GM23338 (cell line): ENCODE measurements around the gene TCF12. TPM values are rescaled to one million over a fixed set of nuclear protein-coding genes. Genes with fewer than 3 reads are reported as not detected.

ENCODE experiments used
- ATAC-seq: fragments of 200-7000 bp; cut with Tn5 transposase; 3 replicates; pipeline ENCODE4 v1.9.1; 2020
- DNase-seq: peaks from one replicate; pipeline ENCODE4 v3.0.0-alpha.2; 2015; ENCODE audit warnings: low spot score
- H2AFZ ChIP-seq: fragments of 200-600 bp; sonication (generic); 2 replicates; pipeline ENCODE4 v1.8.0; 2016; ENCODE audit warnings: antibody characterized with exemption, mild to moderate bottlenecking, moderate library complexity
- H3F3A ChIP-seq: fragments of 200-600 bp; sonication (generic); replicated peaks from 2 replicates; pipeline ENCODE4 v1.8.0; 2017; ENCODE audit warnings: antibody characterized with exemption, mixed run types, low read depth
- H3K27ac ChIP-seq: fragments of 200-600 bp; sonication (generic); 2 replicates; pipeline ENCODE4 v1.6.1; 2016; ENCODE audit warnings: low read depth
- H3K27me3 ChIP-seq: fragments of 200-600 bp; sonication (generic); 2 replicates; pipeline ENCODE4 v1.8.0; 2016; ENCODE audit warnings: mild to moderate bottlenecking, mixed run types, moderate library complexity; ENCODE audit not compliant: insufficient read depth
- H3K36me3 ChIP-seq: fragments of 200-600 bp; sonication (generic); 2 replicates; pipeline ENCODE4 v1.8.0; 2016; ENCODE audit warnings: mild to moderate bottlenecking; ENCODE audit not compliant: insufficient read depth
- H3K4me1 ChIP-seq: fragments of 200-600 bp; sonication (generic); 2 replicates; pipeline ENCODE4 v1.8.0; 2016; ENCODE audit warnings: mild to moderate bottlenecking, moderate library complexity; ENCODE audit not compliant: insufficient read depth
- H3K4me2 ChIP-seq: fragments of 200-600 bp; sonication (generic); 2 replicates; pipeline ENCODE4 v1.7.1; 2017; ENCODE audit warnings: mixed run types
- H3K4me3 ChIP-seq: fragments of 200-600 bp; sonication (generic); 2 replicates; pipeline ENCODE4 v1.6.1; 2016; ENCODE audit warnings: mixed run types
- H3K79me2 ChIP-seq: fragments of 200-600 bp; sonication (generic); replicated peaks from 2 replicates; pipeline ENCODE4 v1.8.0; 2017; ENCODE audit warnings: mild to moderate bottlenecking; ENCODE audit not compliant: insufficient read depth
- H3K9me2 ChIP-seq: fragments of 200-600 bp; sonication (generic); 2 replicates; pipeline ENCODE4 v1.8.0; 2017; ENCODE audit not compliant: insufficient read depth
- H4K20me1 ChIP-seq: fragments of 200-600 bp; sonication (generic); replicated peaks from 2 replicates; pipeline ENCODE4 v1.8.0; 2017; ENCODE audit warnings: mild to moderate bottlenecking; ENCODE audit not compliant: insufficient read depth
- H3K27ac Mint-ChIP-seq: 2 replicates; pipeline ENCODE4 v1.8.0; 2020; ENCODE audit warnings: inconsistent platforms, mild to moderate bottlenecking, moderate library complexity, mixed read lengths
- H3K27me3 Mint-ChIP-seq: 3 replicates; pipeline ENCODE4 v1.8.0; 2022; ENCODE audit warnings: low read depth, mild to moderate bottlenecking, moderate library complexity, mixed read lengths, inconsistent platforms; ENCODE audit not compliant: insufficient read depth, poor library complexity
- H3K36me3 Mint-ChIP-seq: 3 replicates; pipeline ENCODE4 v1.8.0; 2021; ENCODE audit warnings: low read depth, mild to moderate bottlenecking, inconsistent platforms, moderate library complexity, mixed read lengths
- H3K4me1 Mint-ChIP-seq: 3 replicates; pipeline ENCODE4 v1.8.0; 2020; ENCODE audit warnings: mild to moderate bottlenecking, inconsistent platforms, mixed read lengths
- H3K4me3 Mint-ChIP-seq: 3 replicates; pipeline ENCODE4 v1.8.0; 2021; ENCODE audit warnings: moderate library complexity, mild to moderate bottlenecking, inconsistent platforms, mixed read lengths
- H3K9me3 Mint-ChIP-seq: 3 replicates; pipeline ENCODE4 v1.8.0; 2020; ENCODE audit warnings: moderate library complexity, mild to moderate bottlenecking, inconsistent platforms, mixed read lengths
- JUNB ChIP-seq: IDR thresholded peaks from one replicate; pipeline ENCODE4 v1.6.1; 2016; ENCODE audit warnings: antibody characterized with exemption; ENCODE audit not compliant: unreplicated experiment
- NANOG ChIP-seq: IDR thresholded peaks from 2 replicates; pipeline ENCODE4 v1.6.1; 2016; ENCODE audit warnings: antibody characterized with exemption, borderline replicate concordance
- STAT1 ChIP-seq: IDR thresholded peaks from one replicate; pipeline ENCODE4 v1.6.1; 2016; ENCODE audit warnings: antibody characterized with exemption; ENCODE audit not compliant: unreplicated experiment
- ZNF462 ChIP-seq: fragments of 250-450 bp; sonication (Bioruptor Pico); IDR thresholded peaks from 2 replicates; pipeline ENCODE4 v1.5.0; 2020; ENCODE audit warnings: mild to moderate bottlenecking, moderate library complexity
- polyA plus RNA-seq: library from polyadenylated mRNA; unstranded; fragments of >200 nt; fragmentation: Nextera tagmentation; extraction: Ambion mirVana; gene quantifications from 2 replicates; pipeline ENCODE4 v1.2.1, GENCODE V29; 2016
- total RNA-seq: library from RNA; depleted of rRNA; stranded (reverse); fragments of >200 nt; shearing (Covaris generic); gene quantifications from 2 replicates; pipeline ENCODE4 v1.2.3, GENCODE V29; 2014
- TF ChIP-seq, protein P1 (sequence below): IDR thresholded peaks from one replicate; pipeline ENCODE4 v1.6.1; 2018; ENCODE audit warnings: antibody characterized with exemption; ENCODE audit not compliant: unreplicated experiment

TCF12 gene
- total and polyA plus RNA-seq, 2 experiments from 2014 or later: 27.6 to 104 TPM

DNA sequence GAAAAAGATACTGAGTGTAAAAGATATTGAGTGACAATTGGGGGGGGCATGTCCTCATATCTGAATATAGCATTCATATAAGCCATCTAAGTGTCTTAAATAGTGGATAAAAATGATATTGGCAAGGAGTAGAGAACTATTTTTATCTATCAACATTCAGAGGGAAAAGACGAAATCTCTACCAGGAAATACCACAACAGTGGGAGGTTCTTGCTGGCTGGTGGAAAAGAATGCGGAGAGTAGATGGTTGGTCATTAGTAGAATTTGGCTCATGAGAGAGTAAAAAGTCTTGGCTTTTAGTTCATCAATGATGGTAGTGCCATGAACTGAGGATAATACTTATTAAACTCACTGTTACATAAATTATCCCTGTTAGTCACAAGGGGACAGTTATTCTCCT lies 4.8 kb upstream of the TCF12 start (continued):
- TF ChIP-seq, protein P1, sequence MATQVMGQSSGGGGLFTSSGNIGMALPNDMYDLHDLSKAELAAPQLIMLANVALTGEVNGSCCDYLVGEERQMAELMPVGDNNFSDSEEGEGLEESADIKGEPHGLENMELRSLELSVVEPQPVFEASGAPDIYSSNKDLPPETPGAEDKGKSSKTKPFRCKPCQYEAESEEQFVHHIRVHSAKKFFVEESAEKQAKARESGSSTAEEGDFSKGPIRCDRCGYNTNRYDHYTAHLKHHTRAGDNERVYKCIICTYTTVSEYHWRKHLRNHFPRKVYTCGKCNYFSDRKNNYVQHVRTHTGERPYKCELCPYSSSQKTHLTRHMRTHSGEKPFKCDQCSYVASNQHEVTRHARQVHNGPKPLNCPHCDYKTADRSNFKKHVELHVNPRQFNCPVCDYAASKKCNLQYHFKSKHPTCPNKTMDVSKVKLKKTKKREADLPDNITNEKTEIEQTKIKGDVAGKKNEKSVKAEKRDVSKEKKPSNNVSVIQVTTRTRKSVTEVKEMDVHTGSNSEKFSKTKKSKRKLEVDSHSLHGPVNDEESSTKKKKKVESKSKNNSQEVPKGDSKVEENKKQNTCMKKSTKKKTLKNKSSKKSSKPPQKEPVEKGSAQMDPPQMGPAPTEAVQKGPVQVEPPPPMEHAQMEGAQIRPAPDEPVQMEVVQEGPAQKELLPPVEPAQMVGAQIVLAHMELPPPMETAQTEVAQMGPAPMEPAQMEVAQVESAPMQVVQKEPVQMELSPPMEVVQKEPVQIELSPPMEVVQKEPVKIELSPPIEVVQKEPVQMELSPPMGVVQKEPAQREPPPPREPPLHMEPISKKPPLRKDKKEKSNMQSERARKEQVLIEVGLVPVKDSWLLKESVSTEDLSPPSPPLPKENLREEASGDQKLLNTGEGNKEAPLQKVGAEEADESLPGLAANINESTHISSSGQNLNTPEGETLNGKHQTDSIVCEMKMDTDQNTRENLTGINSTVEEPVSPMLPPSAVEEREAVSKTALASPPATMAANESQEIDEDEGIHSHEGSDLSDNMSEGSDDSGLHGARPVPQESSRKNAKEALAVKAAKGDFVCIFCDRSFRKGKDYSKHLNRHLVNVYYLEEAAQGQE: no peak

GRCh38 chr15:56915888-56916287 lies 2.6 kb upstream of the TCF12 start:
- no peak overlapping the region for H2AFZ ChIP-seq
- no peaks in the 10 kb centered on the region; the same call in 1 of the 2 replicates for H3K27me3 ChIP-seq
- H3K4me3 ChIP-seq: no peak overlapping the region
- peaks cover 20% of the 10 kb centered on the region for H3K79me2 ChIP-seq
- no peaks in the 10 kb centered on the region for H3F3A ChIP-seq
- H3K4me2 ChIP-seq: no peak overlapping the region
- H3K4me1 ChIP-seq: peaks cover 27% of the 10 kb centered on the region
- TF ChIP-seq STAT1: no peak
- TF ChIP-seq JUNB: no peak
- no peak for TF ChIP-seq ZNF462 (CRISPR knock-in tag)
- no peak for TF ChIP-seq NANOG
- peaks cover 11% of the 10 kb centered on the region; the same call in 1 of the 3 replicates for H3K9me3 Mint-ChIP-seq
- ATAC-seq (no peak), DNase-seq (no peak)
- H3K27ac Mint-ChIP-seq: no peak overlapping the region
- H3K9me2 ChIP-seq: no peaks in the 10 kb centered on the region
- H3K27ac ChIP-seq: no peak overlapping the region
- peaks cover 24% of the 10 kb centered on the region for H3K4me1 Mint-ChIP-seq
- H4K20me1 ChIP-seq: no peaks in the 10 kb centered on the region
- H3K4me3 Mint-ChIP-seq: no peak overlapping the region
- H3K27me3 Mint-ChIP-seq: peaks cover 14% of the 10 kb centered on the region
- peaks cover 28% of the 10 kb centered on the region for H3K36me3 Mint-ChIP-seq
- no peaks in the 10 kb centered on the region for H3K36me3 ChIP-seq
